ENCODE data around the gene FAM114A2. TPM values are rescaled to one million over a fixed set of nuclear protein-coding genes. Genes with fewer than 3 reads are reported as not detected.

The FAM114A2 gene
- total and polyA plus RNA-seq, 8 donors: 4.9 to 25.9 (median 11.2) TPM

DNA sequence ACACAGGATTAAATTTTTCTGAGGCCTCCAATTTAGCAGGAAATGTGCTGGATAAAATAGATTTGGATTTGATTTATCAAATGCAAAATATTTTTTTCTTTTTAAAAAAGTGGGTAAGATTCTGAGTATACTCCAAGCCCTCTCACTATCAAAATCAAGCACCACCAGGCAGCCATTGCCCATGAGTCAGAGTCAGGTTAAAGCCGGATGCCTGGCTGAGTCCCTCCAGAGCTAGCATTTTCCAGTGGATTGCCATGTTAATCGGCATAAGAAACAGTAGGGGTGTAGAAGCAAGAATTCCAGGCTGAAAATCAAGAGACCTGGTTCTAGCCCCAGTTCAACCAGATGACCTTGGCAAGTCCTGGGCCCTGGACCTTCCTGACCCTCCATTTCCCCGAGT is 85.3 kb downstream of the FAM114A2 start:
- intact Hi-C loops (cut with DNase I; ENCODE audit: low total_unique reads): no loop called here
- Histone ChIP-seq H3K9me3 (peaks cover 0 to 4% (median 0%) of the 10 kb centered on the region in 4 donors), H3K4me3 (no peak overlapping the region), H3K27me3 (no peaks in the 10 kb centered on the region), H3K36me3 (no peaks in the 10 kb centered on the region), H3K4me1 (no peaks in the 10 kb centered on the region), H3K27ac (no peak overlapping the region)
- WGBS, 5 donors: 69 to 73% (median 72%) methylated on average over 3 of the region's 3 CpGs
- DNase-seq: no peak
- no peak for TF ChIP-seq EP300 (IDR thresholded peaks at IDR 0.05)
- TF ChIP-seq POLR2AphosphoS5 (IDR thresholded peaks at IDR 0.05): no peak
- no peak for TF ChIP-seq CTCF (IDR thresholded peaks at IDR 0.05)
- no peak for TF ChIP-seq POLR2A (IDR thresholded peaks at IDR 0.05)

DNA sequence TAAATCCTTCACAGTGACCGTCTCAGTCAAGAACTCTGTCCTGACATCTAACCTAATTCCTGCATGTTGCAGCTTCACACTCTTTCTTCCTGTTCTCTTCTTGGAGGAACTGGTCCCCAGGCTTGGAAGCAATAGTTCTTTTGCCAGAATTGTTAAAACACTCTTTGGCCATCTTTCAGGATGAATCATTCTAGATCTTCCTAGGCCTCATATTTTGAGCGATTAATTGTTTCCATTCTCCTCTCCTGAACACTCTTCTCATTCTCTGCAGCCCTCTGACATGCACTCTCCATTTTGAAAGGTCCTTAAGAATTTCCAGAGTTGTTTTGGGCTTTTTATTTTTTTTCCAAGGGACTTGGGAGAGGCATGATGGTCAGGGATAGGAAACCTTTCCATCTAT is 85.8 kb downstream of the FAM114A2 start:
- no peak overlapping the region for H3K27ac ChIP-seq
- WGBS, 5 donors: 68 to 80% (median 78%) methylated on average over 2 of the region's 2 CpGs
- intact Hi-C loops (cut with DNase I; ENCODE audit: low total_unique reads): no loop called here

DNA sequence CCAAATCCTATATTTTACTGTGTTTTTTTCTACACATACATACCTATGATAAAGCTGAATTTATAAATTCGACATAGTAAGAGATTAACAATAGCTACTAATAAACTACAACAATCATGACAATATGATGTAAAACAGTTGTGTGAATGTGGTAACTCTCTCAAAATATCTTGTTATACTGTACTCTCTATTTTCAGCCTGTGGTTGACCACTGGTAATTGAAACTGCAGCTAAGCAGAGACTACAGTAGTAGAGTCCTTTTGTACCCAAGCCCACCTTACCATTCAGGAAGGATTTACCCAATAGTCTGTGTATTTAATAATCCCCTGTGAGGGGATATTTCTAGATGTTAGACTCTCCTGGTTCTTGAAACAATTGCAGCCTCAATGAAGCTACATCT is 86.7 kb downstream of the FAM114A2 start:
- no peak for DNase-seq
- no peaks in the 10 kb centered on the region for H3K36me3 ChIP-seq
- peaks cover 0 to 4% (median 0%) of the 10 kb centered on the region in 4 donors for H3K9me3 ChIP-seq
- TF ChIP-seq CTCF (IDR thresholded peaks at IDR 0.05): no peak
- no peak for TF ChIP-seq POLR2A (IDR thresholded peaks at IDR 0.05)
- TF ChIP-seq POLR2AphosphoS5 (IDR thresholded peaks at IDR 0.05): no peak
- no peak for TF ChIP-seq EP300 (IDR thresholded peaks at IDR 0.05)
- no peaks in the 10 kb centered on the region for H3K27me3 ChIP-seq
- H3K4me1 ChIP-seq: no peaks in the 10 kb centered on the region
- H3K27ac ChIP-seq: no peak overlapping the region
- WGBS, 5 donors: 86 to 93% (median 89%) methylated on average over 1 of the region's 1 CpG
- H3K4me3 ChIP-seq: no peak overlapping the region
- intact Hi-C loops (cut with DNase I; ENCODE audit: low total_unique reads): no loop called here

More for the DNA sequence above, 85.8 kb downstream of the FAM114A2 start:
- TF ChIP-seq POLR2AphosphoS5 (IDR thresholded peaks at IDR 0.05) (no peak), POLR2A (IDR thresholded peaks at IDR 0.05) (no peak), CTCF (IDR thresholded peaks at IDR 0.05) (no peak), EP300 (IDR thresholded peaks at IDR 0.05) (no peak)
- H3K4me1 ChIP-seq: no peaks in the 10 kb centered on the region
- peaks cover 0 to 4% (median 0%) of the 10 kb centered on the region in 4 donors for H3K9me3 ChIP-seq
- no peak overlapping the region for H3K4me3 ChIP-seq
- no peak for DNase-seq
- no peaks in the 10 kb centered on the region for H3K36me3 ChIP-seq
- no peaks in the 10 kb centered on the region for H3K27me3 ChIP-seq

GRCh38 chr5:153941265-153941664 is 97.4 kb downstream of the FAM114A2 start:
- Histone ChIP-seq H3K9me3 (peaks cover 10 to 61% (median 47%) of the 10 kb centered on the region in 4 donors), H3K27ac (no peak overlapping the region), H3K27me3 (no peaks in the 10 kb centered on the region), H3K36me3 (no peaks in the 10 kb centered on the region), H3K4me1 (no peaks in the 10 kb centered on the region), H3K4me3 (no peak overlapping the region)
- 93 to 97% (median 93%) methylated on average over 3 of the region's 3 CpGs for WGBS, 5 donors
- no peak for DNase-seq
- TF ChIP-seq CTCF (IDR thresholded peaks at IDR 0.05) (no peak), EP300 (IDR thresholded peaks at IDR 0.05) (no peak), POLR2AphosphoS5 (IDR thresholded peaks at IDR 0.05) (no peak), POLR2A (IDR thresholded peaks at IDR 0.05) (no peak)
- intact Hi-C loops (cut with DNase I; ENCODE audit: low total_unique reads): no loop called here

Other genes with a start within 250 kb of the FAM114A2 start
- gene MFAP3, start 57 bp upstream of the FAM114A2 start, total RNA-seq: 10 to 100 TPM in 3 of 5 donors, under 1 TPM in 2; 0.29 to 70.7 (median 22.7) TPM
- gene MFAP3, start 57 bp upstream of the FAM114A2 start, polyA plus RNA-seq: 1 to 10 TPM; 1.4 to 6.9 (median 4.2) TPM
- 10 to 100 TPM; 24.9 to 76.4 (median 47.7) TPM for gene GALNT10, start 151.8 kb upstream of the FAM114A2 start, total RNA-seq
- gene GALNT10, start 151.8 kb upstream of the FAM114A2 start, polyA plus RNA-seq: 10 to 100 TPM in 1 of 3 donors, 1 to 10 TPM in 2; 5.3 to 12.2 (median 6.4) TPM

All from stomach (tissue), 9 donors.